DMS53 treated with DMSO at 0.1 percent for 48 hours (cell line): ENCODE data around the gene ROM1.
"Not testable (repeated sequence)": the region's sequence is repeated elsewhere in the genome, so short reads cannot be mapped to it uniquely, and the experiment has no call there.

ENCODE experiments used
- DNase-seq: peaks from one replicate; lab custom pipeline; 2025; ENCODE audit not compliant: unreplicated experiment; lab: John Stamatoyannopoulos, UW

Gene ROM1

DNA sequence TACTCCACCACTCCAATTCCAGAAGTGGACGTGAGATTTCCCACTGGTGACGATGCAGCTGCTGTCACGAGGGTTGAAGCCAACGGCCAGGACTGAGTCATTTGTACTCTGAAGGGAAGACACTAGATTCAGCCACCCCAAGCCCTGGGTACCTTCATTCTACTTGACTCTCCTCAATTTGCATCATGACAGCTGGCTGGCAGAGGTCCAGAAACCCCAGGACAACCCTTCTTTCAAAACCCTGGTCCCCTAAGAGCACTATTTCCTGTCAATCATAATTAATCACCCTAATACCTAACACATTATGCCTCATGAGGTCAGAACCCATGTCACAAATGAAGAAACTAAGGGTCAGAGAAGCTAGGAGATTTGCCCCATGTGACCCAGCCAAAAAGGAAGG lies 5.3 kb upstream of the ROM1 start:
- DNase-seq, result no peak

DNA sequence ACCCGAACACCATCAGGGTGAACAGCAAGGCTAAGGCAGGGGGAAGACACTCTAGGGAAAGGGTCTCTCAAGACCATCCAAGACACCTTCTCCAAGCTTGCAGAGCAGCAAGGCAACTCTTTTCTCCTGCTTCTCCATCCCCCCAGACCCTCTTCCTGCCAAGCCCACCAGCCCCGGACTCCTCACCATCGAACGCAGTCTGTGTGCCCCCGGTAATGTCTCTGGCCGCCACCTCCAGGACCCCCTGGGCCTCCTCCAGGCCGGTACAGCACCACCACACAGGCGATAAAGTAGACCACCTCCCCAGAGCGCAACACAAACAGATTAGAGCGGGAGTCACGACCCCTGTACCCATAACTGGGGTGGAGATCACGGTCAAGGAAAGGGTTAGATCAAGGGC lies 4.3 kb upstream of the ROM1 start:
- no peak for DNase-seq

DNA sequence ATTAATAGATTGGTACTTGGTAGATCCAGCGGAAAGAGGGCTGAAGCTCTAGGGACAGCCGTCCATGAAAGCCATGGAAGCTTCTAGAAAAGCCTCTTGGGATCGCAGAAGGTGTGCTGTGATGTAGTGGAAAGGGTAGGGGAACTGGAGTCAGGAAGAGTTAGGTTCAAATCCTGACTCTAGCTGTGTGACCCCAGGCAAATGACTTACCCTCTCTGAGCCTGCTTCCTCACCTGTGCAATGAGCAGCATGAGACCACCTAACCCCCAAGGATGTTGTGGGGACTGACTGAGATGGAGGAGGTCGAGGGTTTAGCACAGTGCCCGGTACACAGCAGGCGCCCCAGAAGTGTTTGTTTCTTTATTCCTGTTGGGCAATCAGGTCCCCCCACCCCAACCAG lies 2.7 kb upstream of the ROM1 start:
- DNase-seq, result no peak

DNA sequence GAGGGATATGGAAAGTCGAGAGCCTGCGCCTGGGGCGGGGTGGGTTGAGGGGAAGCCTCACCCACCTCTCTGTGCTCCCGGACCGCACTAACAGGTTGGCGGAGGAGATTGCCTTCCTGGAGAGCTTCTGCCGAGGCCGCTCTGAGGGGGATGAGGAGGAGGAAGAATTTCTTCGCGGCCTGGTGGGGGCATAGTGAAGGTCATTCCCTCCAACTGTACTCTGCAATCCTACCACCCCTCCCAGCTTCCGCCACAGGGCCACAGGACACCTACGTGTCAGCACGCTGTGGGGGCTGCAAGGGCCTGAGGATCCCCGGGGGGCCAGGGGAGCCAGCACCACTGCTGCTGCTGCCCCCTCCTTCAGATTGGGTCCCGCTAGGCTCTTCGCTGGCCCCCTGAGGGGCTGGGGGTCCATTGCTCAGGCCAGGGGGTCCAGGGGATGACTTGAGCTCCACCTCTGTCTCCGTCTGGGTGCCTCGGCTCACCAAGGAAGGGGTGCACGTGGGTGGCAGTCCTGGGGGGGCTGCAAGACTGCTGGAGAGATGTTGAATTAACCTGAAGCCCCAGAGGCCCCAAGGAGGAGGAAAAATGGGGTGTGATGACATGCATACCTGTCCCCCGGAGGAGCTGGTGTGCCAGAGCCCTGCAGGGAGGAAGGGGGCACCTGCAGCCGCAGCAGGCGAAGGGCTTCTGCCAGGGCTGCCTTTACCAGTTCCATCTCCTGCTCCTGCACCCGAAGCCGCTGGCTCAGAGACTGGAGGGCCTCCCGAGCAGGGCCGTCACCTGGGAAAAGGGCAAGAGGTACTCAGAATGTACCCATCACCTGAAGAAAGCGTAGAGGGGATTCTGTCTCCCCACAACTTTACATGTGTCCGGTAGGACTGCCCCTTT lies 2.0 kb upstream of the ROM1 start:
- no peak for DNase-seq

DNA sequence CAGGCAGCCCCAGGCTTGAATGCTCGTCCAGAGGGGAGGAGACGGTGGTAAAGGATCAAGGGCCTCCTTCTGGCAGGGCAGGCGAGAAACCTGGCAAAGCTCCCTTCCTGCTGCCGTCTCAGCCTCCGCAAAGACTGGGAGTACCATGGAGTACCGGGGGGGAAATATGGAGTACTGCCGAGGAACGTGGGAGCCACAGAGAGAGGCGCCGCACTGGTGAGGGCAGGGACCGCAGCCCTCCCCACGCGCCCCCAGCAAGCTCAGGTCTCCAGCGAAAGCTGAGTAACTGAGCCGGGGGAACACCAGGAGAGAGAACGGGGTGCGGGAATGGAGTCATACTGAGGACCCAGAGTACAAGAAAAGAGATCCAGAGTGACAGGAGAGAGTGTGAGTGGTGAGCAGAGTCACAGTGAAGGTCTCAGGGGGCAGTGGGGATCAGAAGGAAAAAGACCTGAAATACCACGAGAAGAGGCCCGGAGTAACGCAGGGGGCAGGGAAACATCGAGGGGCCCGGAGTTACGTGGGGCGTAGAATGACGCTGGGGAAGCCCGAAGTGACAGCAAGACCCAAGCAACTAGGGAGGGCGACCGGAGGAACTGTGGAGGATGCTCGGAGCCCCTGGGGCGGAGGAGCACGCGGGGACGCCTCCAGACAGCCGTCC lies 1.2 kb upstream of the ROM1 start:
- peak; percentile 10 for DNase-seq

DNA sequence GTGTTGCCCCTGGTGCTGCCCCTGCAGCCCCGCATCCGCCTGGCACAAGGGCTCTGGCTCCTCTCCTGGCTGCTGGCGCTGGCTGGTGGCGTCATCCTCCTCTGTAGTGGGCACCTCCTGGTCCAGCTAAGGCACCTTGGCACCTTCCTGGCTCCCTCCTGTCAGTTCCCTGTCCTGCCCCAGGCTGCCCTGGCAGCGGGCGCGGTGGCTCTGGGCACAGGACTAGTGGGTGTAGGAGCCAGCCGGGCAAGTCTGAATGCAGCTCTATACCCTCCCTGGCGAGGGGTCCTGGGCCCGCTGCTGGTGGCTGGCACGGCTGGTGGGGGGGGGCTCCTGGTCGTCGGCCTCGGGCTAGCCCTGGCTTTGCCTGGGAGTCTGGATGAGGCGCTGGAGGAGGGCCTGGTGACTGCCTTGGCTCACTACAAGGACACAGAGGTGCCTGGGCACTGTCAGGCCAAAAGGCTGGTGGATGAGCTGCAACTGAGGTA lies 278 bp downstream of the ROM1 start:
- DNase-seq, result no peak

DNA sequence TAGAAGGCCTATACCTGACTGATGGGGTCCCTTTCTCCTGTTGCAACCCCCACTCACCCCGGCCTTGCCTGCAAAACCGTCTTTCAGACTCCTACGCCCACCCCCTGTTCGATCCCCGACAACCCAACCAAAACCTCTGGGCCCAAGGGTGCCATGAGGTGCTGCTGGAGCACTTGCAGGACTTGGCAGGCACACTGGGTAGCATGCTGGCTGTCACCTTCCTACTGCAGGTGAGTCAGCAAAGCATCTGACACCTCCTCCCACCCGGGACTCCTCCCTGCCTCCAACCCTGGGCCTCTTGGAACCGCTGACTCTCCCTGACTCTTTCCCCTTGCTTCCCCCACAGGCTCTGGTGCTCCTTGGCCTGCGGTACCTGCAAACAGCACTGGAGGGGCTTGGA lies 1.2 kb downstream of the ROM1 start:
- peak; percentile 46 for DNase-seq

DNA sequence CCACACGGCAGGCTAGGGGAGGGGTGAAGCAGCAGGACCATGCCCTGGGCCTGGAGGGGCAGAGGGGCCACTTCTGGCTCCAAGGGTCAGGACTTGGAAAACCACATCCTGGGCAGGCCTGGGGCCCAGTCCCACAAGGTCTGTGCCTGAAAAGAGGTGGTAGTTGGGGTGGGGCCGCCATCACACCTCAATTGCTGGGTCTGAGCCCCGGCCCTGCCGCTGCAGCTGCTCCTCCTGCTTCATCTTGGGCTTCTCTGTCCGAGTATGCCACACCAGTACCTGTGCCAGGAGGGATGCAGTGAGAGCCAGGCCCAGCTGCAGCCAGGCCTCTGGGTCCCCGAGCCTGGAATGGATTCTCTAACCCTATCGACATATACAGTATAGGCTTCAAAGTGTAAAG lies 2.5 kb downstream of the ROM1 start:
- no peak for DNase-seq

DNA sequence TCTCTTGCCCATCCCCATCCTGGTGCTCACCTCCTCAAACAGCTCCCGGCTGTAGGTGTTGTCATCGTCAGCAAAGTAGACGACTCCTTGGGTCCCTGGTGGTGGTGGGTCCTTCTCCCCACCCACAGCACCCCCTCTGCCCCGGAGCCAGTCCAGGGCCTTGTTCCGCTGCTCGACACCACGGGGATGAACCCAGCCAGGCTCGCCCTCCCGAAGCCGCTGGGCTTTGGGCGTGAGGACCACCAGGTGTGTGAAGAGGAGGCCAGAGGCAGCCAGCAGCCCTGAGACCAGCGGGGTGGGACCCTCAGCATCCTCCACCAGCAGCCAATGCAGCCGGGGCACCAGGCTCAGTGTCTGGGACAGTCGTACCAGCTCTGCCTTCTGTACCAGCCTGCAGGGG lies 3.9 kb downstream of the ROM1 start:
- not testable (repeated sequence) for DNase-seq

DNA sequence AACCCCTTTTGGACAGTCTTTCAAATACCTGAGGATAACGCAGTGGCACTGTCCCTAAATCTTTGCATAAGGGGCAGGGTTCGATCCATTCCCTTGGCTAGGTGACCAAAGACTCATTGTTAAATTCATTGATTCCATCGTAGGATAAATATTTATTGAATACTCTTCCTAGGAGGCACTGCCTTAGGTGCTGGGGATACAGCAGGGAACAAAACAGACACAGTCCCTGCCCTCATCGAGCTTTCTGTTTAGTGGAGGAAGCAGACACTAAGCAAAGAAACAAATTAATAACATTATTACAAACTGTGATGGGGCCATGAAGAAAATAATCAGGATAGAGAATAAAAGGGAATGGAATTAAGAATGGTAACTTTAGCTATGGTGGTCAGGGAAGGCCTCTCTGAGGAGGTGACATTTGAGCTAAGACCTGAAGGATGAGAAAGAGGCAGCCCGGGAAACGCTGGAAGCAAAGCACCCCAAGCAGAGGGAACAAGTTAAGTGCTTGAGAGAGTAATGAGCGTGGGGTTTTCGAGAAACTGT lies 8.0 kb downstream of the ROM1 start:
- no peak for DNase-seq

DNA sequence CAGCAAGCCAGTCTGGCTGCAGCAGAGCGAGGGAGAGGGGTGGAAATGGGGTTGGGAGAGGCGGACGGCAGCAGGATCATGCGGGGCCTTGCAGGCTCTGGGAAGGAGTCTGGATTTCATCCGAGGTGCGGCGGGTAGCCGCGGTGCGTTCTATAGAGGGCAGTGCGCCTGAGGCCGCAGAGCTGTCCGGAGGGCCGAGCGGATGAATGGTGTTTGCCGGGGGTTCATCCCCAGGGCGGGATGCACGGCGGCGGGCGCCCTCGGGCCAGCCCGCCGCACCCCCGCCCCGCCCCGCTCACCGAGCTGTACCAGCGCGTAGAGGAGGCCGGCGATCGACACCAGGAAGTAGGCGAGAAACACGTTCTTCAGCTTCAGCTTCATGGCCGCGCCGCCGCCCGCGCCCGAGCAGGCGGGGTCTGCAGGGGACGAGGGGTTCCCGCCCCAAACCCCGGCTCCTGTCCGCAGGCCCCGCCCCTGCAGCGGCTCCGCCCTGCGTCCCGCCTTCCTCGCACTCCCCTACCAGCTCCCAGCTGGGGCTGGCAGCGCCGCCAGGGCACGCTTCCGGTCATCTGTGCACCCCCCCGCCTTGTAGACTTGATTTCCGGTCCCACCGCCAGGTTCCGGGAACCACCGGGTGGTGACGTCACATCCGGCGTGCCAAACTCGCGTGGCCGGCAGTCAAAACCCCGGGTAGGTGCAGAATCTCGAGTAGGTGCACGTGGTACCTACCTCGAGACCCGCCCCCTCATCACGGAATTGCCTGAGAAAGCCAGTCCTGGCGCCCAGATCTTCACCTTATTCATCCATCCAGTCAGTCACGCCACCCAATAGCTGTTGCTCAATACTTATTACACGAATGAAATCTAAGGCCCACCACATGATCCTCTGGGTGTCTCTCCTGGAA lies 8.8 kb downstream of the ROM1 start, which contains the start of gene B3GAT3:
TSS of gene B3GAT3 (minus strand) at position 420 of the 904 bp plus-strand sequence. CDS start at position 381, 39 bp downstream.
- peak; percentile 98 for DNase-seq

DNA sequence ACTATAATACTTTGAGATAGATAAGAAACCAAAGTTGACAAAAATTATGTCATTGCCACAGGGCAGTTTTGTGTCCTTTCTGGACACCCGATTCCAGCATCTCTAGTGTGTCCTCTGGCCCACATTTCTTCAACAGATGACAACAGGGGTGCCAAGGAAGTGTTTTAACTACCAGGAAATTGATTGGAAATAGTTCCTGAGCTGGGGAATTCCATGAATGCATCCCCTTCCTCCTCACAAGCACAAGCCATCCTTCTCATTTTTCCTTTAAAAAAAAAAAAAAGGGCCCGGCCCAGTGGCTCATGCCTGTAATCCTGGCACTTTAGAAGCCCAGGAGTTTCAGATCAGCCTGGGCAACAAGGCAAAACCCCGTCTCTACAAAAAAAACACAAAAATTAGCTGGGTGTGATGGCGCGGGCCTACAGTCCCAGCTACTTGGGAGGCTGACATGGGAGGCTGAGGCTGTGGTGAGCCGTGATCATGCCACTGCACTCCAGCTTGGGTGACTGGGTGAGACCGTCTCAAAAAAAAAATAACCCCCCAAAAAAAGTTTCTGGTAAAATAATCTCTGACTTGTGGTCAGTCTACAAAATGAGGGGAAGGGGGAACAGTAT lies 9.5 kb downstream of the ROM1 start:
- no peak for DNase-seq

DNA sequence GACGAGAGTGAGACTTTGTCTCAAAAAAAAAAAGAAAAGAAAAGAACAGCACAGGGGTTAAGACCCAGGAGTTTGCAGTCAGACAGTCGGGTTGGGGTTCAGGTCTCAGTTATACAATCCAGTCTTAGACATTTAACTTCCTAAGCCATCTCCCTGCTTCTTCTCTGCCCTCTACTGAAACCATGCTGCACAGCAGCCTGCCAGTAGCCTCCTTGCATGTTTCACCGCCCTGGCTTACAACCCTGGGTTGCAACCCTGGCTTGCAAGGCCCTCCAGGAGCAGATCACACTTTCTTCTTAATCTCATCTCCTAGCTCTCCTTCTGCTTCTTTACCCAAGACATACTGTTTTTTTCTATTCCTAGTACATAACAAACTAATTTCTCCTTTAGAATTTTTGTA lies 14.7 kb downstream of the ROM1 start:
- DNase-seq, result no peak

DNA sequence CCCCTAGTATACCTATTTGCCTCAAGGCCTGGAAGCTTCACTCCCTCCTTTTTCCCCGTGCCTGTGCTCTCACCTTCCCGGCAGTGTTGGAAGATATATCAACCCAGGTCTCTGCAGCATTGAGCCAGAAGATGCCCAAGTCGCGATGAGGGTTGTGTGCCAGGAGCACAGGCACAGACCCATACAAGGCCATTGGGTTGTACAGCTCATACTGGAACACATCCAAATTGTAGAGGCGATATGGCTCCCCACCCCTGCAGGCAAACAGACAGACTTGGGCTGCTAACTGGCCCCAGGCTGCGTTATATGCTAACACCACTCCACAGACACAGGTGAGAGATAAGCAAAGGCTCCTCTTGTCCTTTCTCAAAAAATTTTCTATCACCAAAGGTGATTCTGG lies 19.4 kb downstream of the ROM1 start:
- DNase-seq, result no peak

DNA sequence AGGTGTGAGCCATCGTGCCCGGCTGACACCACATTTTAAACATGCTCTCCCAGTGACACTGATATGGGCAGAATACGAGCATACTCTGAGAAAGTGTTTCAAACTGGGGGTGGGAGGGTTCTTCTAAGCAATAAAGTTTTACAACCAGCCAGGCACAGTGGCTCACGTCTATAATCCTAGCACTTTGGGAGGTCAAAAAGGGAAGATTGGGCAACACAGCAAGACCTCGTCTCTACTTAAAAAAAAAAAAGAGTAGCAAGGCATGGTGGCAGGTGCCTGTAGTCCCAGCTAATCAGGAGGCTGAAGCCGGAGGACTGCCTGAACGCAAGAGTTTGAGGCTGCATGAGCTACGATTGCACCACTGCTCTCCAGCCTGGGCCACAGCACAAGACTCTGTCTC lies 31.2 kb downstream of the ROM1 start:
- DNase-seq, result no peak

DNA sequence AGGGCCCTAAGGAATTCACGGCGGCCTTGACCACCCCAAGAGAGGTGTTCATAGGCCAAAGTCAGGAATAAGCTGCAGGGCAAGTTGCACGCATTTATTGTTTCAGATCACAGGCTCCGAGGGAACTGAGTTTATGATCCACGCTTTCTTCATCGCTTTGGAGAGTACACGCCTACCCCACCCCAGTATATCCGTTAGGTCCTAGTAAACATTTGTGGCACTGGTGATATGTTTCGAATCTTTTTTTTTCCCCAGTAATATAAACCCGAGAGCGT lies 32.6 kb downstream of the ROM1 start:
- no peak for DNase-seq

DNA sequence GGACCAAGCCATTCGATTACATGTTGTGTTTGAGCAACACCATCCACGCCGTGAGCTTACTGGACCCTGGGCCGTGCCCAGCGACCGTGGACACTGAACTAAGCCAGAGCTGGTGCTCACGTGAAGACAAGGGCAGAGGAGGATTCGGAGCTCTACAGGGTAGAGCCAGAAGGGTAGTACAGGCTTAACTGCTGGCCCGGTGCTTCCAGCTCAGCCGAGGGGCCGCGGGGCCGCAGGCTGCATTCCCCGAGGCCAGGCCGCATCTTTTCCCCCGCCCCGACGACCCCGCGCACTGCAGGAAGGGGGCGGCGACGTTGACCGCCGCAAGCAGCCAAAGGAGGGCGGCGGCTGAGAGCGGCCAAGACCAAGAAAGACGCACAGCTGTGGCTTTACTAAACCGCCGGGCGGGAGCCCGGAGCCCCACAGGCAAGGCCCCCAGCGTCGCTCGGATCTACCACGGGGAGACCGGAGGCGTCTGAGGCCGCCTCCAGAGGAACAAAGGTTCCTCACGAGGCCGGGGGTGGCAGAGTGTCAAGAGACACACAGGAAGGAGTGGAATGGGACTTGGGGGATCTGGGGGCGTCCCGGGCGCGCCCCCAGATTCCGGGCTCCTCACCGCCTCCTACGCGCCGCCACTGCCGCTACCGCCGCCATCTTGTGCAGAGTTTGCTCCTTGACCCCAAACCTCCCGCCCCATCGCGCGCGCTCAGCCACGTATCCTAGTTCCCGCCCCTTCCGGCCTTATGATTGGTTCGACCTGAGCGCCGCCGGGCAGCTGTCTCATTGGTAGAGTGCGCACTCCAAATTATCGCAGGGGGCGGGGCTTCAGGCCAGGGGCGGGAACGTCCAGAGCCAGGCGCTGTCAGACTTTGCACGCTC lies 33.1 kb downstream of the ROM1 start, which contains the start of gene GANAB:
TSS of gene GANAB (minus strand) at position 668 of the 879 bp plus-strand sequence. CDS start at position 654, 14 bp downstream.
- DNase-seq, result peak; percentile 95

DNA sequence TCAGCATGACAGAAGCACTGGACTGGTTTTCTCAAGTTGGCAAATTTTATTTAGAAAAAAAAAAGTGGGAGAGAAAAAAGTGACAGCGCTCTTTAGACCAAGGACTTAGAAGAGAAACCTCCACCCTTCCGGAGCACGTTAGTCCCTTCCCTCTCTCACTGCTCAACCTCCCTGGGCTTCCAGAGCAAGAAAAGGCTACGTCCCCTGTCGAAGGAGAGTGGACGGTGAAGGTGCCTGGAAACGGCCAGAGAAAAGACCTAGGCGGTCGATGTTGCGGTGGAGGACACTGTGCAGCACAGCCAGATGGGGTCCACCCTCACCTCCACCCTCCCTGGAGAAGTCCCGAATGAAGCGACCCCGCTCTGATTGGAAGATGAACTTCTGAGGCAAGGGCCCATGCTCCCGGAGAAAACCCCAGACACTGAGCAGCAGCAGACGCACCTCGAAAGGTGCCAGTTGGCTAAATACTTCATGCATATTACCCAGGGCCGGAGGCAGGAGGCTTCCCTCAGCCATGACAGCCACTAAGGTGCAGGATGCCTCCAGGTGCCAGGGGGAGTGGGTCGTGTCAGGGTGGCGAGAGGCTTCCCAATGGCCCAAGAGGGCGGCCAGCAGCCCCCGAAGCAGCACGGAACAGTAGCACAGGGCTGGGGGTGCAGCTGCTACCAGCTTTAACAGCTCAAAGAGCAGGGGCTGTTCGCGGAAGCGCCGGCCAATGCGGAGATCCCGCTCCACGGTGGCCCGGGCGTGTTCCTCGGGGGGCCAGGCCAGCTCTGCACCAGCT lies 34.0 kb downstream of the ROM1 start:
- no peak for DNase-seq

DNA sequence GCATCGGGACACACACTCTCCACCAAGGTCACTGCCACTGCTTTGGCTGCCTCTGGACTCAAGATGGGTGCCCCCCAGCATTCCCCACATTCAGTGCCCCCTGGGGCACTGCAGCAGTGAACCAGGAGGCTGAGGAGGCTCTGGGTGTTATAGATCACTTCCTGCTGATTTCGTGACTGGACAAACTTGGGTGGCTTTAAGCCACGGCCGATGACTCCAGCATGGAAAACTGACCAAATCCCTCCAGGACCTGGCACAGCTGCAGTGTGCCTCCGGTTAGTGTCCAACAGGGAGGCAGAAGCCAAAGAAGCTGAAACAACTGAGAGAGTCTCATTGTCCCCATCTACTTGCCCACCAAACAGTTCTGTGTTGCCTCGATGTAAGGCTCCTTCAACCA lies 34.5 kb downstream of the ROM1 start:
- DNase-seq, result no peak
